GM12878 (cell line): ENCODE results near the gene CCDC80. TPM values are rescaled to one million over a fixed set of nuclear protein-coding genes. Genes with fewer than 3 reads are reported as not detected.

Experiments
- ATAC-seq: fragments of 200-7000 bp; cut with Tn5 transposase; 3 replicates; pipeline ENCODE4 v1.9.1; 2020; ENCODE audit warnings: mild to moderate bottlenecking, moderate library complexity
- BruUV-seq: library from RNA; stranded (reverse); fragments of 400-500 nt; replicated peaks from 2 replicates; lab custom pipeline; 2021; lab: Mats Ljungman, UMichigan
- CTCF ChIA-PET: fragments of 300-600 bp; sonication (Branson Sonifier 250); formaldehyde crosslinking; extraction: SDS; loops from one replicate; lab custom pipeline; 2021; ENCODE audit warnings: inconsistent platforms; lab: Yijun Ruan, JAX
- POLR2A ChIA-PET: fragments of 350-600 bp; formaldehyde crosslinking; extraction: SDS; loops from one replicate; lab custom pipeline; 2021; ENCODE audit warnings: inconsistent platforms; lab: Charles Lee
- RAD21 ChIA-PET: fragments of 300-600 bp; sonication (Branson Sonifier 250); formaldehyde crosslinking; loops from one replicate; lab custom pipeline; 2023; ENCODE audit warnings: antibody characterized with exemption; ENCODE audit not compliant: unreplicated experiment; lab: Charles Lee
- SMC1A ChIA-PET: fragments of 300-600 bp; sonication (Branson Sonifier 250); formaldehyde crosslinking; loops from one replicate; lab custom pipeline; 2023; ENCODE audit not compliant: unreplicated experiment, uncharacterized antibody; lab: Charles Lee
- DNase-seq: peaks from one replicate; pipeline ENCODE4 v3.0.0-alpha.2; 2011; ENCODE audit warnings: low read depth, low spot score
- FAIRE-seq: peaks from 3 replicates; lab custom pipeline; 2011; peaks lifted over from hg19 to GRCh38; lab: Jason Lieb, UNC
- H2AFZ ChIP-seq: 2 replicates; pipeline ENCODE4 v1.6.0; 2011; ENCODE audit warnings: low read depth, low read length, control low read depth; ENCODE audit not compliant: control insufficient read depth
- H3K27ac ChIP-seq: 2 replicates; pipeline ENCODE4 v1.5.1; 2011; ENCODE audit warnings: control low read depth; ENCODE audit not compliant: control insufficient read depth, insufficient read depth
- H3K27me3 ChIP-seq, 2 experiments: replicated peaks in 1 of 2; 2 replicates each; pipeline versions ENCODE4 v1.6.0 to v1.6.1; 2011; ENCODE audit warnings: low read length in 1 of 2; ENCODE audit not compliant: control insufficient read depth in 2 of 2, insufficient read depth in 2 of 2
- H3K36me3 ChIP-seq, 2 experiments: 2 replicates each; pipeline ENCODE4 v1.5.1; 2011; ENCODE audit warnings: low read length in 1 of 2; ENCODE audit not compliant: control insufficient read depth in 2 of 2, insufficient read depth in 2 of 2
- H3K4me1 ChIP-seq: 2 replicates; pipeline ENCODE4 v1.6.1; 2011; ENCODE audit warnings: mild to moderate bottlenecking, low read length, moderate library complexity, mixed read lengths; ENCODE audit not compliant: control insufficient read depth, insufficient read depth
- H3K4me2 ChIP-seq: 2 replicates; pipeline ENCODE4 v1.6.0; 2011; ENCODE audit warnings: control low read depth; ENCODE audit not compliant: control insufficient read depth, insufficient read depth
- H3K4me3 ChIP-seq: fragments of 200-600 bp; sonication (generic); 2 replicates; pipeline ENCODE4 v1.5.1; 2016
- H3K79me2 ChIP-seq: 2 replicates; pipeline ENCODE4 v1.6.0; 2011; ENCODE audit warnings: low read length; ENCODE audit not compliant: control insufficient read depth, insufficient read depth
- H3K9ac ChIP-seq: 2 replicates; pipeline ENCODE4 v1.8.0; 2011; ENCODE audit warnings: low read length, control low read depth, mixed read lengths; ENCODE audit not compliant: control insufficient read depth, insufficient read depth
- H3K9me3 ChIP-seq: replicated peaks from 3 replicates; pipeline ENCODE4 v1.5.1; 2011; ENCODE audit warnings: mild to moderate bottlenecking, low read length; ENCODE audit not compliant: control insufficient read depth, insufficient read depth
- H4K20me1 ChIP-seq: 2 replicates; pipeline ENCODE4 v1.6.0; 2011; ENCODE audit not compliant: control insufficient read depth, insufficient read depth
- KLF5 ChIP-seq: fragments of 450-650 bp; IDR thresholded peaks from 2 replicates; pipeline ENCODE4 v1.6.1; 2014; ENCODE audit warnings: mild to moderate bottlenecking; ENCODE audit not compliant: partially characterized antibody
- NFYB ChIP-seq: IDR thresholded peaks from 2 replicates; pipeline ENCODE4 v1.6.1; 2011; ENCODE audit warnings: low read depth, mild to moderate bottlenecking, low read length, improper control_type of control experiment, moderate library complexity; ENCODE audit not compliant: insufficient read depth
- NKRF ChIP-seq: fragments of 450-650 bp; conservative IDR thresholded peaks from 2 replicates; pipeline ENCODE4 v1.6.1; 2017; ENCODE audit warnings: mild to moderate bottlenecking, moderate library complexity
- PAX8 ChIP-seq: fragments of 450-650 bp; IDR thresholded peaks from 2 replicates; pipeline ENCODE4 v1.6.1; 2017; ENCODE audit warnings: mild to moderate bottlenecking, moderate library complexity
- RELB ChIP-seq: fragments of 450-650 bp; IDR thresholded peaks from 2 replicates; pipeline ENCODE4 v1.6.1; 2017; ENCODE audit warnings: low read depth, mild to moderate bottlenecking, moderate library complexity
- RFX5 ChIP-seq: IDR thresholded peaks from 2 replicates; pipeline ENCODE4 v1.6.1; 2011; ENCODE audit warnings: low read depth, low read length, improper control_type of control experiment
- SIX5 ChIP-seq: IDR thresholded peaks from 2 replicates; pipeline ENCODE4 v1.6.1; 2011; ENCODE audit warnings: mild to moderate bottlenecking, low read depth, low read length, moderate library complexity; ENCODE audit not compliant: severe bottlenecking
- ZBED1 ChIP-seq: IDR thresholded peaks from 2 replicates; pipeline ENCODE4 v1.6.1; 2016; ENCODE audit warnings: borderline replicate concordance
- ZNF592 ChIP-seq: fragments of 450-650 bp; IDR thresholded peaks from 2 replicates; pipeline ENCODE4 v1.6.1; 2017; ENCODE audit warnings: mild to moderate bottlenecking, moderate library complexity
- WGBS: methylation state at CpG from one replicate; pipeline ENCODE4 v1.1.6; 2016; ENCODE audit warnings: low lambda C conversion rate; ENCODE audit not compliant: insufficient replicate concordance, insufficient coverage; ENCODE audit errors: missing lambda C conversion rate; 5-methylcytosine and 5-hydroxymethylcytosine counted together
- in situ Hi-C: fragments of 300-500 bp; cut with MboI; formaldehyde crosslinking; loops from 9 replicates; pipeline ENCODE4 v1.14.3; 2018; ENCODE audit warnings: mixed read lengths
- intact Hi-C: fragments of 100-400 bp; cut with micrococcal nuclease; formaldehyde crosslinking; loops from one replicate; pipeline ENCODE4 v1.14.2; 2022; ENCODE audit not compliant: unreplicated experiment
- polyA plus RNA-seq, 11 experiments: library from polyadenylated mRNA; depleted of rRNA in 4 of 11; unstranded in 6 of 11; stranded (reverse) in 5 of 11; fragments of >200 nt; fragmentation: Nextera tagmentation in 4 of 11; fragmentation: Illumina TruSeq in 1 of 11; extraction: Ambion mirVana in 4 of 11; extraction: Trizol in 1 of 11; gene quantifications; 1 replicate in 1 of 11; 2 replicates in 10 of 11; pipeline versions ENCODE4 v1.2.1 to v1.2.3, GENCODE V29; 2011 to 2016; ENCODE audit warnings: inconsistent platforms in 2 of 11, missing spikeins in 2 of 11, low read depth in 1 of 11
- total RNA-seq, 4 experiments: library from RNA; depleted of rRNA in 3 of 4; stranded (reverse); fragments of >200 nt in 3 of 4; fragmentation: Illumina TruSeq in 1 of 4; extraction: Trizol in 1 of 4; gene quantifications; 2 replicates each; pipeline versions ENCODE4 v1.2.1 to v1.2.3, GENCODE V29; 2013 to 2021
- TF ChIP-seq, protein P1 (sequence below): fragments of 450-650 bp; IDR thresholded peaks from 2 replicates; pipeline ENCODE4 v1.6.1; 2017; ENCODE audit warnings: borderline replicate concordance
- TF ChIP-seq, protein P2 (sequence below): IDR thresholded peaks from 2 replicates; pipeline ENCODE4 v1.6.1; 2011; ENCODE audit warnings: borderline replicate concordance, low read depth, mild to moderate bottlenecking, moderate library complexity, low read length; ENCODE audit not compliant: insufficient read depth, poor library complexity, severe bottlenecking

The CCDC80 gene
- total and polyA plus RNA-seq, 10 of the 15 experiments (the other 5 are each of a cell fraction or from before 2014, with no cell fraction given), result 0.01 to 0.59 (median 0.21) TPM; not detected in 5

DNA sequence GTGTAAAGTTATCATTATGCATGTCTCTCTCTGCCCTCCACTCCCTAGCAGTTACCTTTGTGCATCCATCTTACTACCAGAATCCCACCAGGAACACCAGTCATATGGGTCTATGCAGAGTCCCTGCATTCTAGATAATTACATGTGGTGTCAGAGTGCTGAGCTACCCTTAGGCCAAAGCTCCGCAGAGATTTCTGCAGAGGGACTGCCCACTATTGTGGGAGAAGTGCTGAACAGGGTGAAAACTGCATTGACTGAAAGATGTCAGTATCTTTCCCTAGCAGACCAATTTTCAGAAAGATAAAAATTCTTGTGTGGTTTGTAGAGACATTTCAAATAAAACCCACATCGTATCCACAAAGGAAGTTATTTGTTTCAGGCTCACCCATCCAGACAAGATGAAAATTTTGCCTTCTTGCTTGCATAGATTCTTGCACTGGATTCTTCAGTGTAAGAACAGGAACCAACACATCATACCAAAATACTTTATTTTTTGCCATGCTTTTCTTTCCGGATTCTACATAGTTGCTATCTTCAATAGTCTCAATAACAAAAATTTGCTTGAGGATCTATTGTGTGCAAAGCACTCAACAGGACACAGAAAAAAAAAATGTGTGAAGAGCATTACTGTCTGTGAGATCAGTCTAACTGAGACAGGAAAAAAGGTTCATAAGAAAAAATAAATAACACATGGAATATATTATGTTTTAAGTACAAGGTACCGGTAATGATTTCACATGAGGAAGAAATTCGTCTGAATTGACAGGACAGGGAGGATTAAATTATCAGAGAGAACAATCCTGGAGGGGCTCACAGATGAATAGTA is 32.0 kb upstream of the CCDC80 start:
- H3K9me3 ChIP-seq, result no peaks in the 10 kb centered on the region; the same call in 2 of the 3 replicates
- no peak for DNase-seq
- peaks cover 21% of the 10 kb centered on the region for H3K4me1 ChIP-seq
- H3K4me2 ChIP-seq, result no peak overlapping the region
- 40% methylated on average over 5 of the region's 5 CpGs for WGBS
- in situ Hi-C loops, result no loop called here
- TF ChIP-seq RFX5, result no peak
- no peak for TF ChIP-seq PAX8
- TF ChIP-seq ZBED1, result no peak
- TF ChIP-seq NKRF, result no peak
- no peak for TF ChIP-seq ZNF592
- no peak for TF ChIP-seq SIX5
- TF ChIP-seq, protein P1, sequence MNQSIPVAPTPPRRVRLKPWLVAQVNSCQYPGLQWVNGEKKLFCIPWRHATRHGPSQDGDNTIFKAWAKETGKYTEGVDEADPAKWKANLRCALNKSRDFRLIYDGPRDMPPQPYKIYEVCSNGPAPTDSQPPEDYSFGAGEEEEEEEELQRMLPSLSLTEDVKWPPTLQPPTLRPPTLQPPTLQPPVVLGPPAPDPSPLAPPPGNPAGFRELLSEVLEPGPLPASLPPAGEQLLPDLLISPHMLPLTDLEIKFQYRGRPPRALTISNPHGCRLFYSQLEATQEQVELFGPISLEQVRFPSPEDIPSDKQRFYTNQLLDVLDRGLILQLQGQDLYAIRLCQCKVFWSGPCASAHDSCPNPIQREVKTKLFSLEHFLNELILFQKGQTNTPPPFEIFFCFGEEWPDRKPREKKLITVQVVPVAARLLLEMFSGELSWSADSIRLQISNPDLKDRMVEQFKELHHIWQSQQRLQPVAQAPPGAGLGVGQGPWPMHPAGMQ, result no peak
- TF ChIP-seq RELB, result no peak
- no peak for TF ChIP-seq NFYB
- TF ChIP-seq, protein P2, sequence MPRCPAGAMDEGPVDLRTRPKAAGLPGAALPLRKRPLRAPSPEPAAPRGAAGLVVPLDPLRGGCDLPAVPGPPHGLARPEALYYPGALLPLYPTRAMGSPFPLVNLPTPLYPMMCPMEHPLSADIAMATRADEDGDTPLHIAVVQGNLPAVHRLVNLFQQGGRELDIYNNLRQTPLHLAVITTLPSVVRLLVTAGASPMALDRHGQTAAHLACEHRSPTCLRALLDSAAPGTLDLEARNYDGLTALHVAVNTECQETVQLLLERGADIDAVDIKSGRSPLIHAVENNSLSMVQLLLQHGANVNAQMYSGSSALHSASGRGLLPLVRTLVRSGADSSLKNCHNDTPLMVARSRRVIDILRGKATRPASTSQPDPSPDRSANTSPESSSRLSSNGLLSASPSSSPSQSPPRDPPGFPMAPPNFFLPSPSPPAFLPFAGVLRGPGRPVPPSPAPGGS, result no peak
- no peak for TF ChIP-seq KLF5
- TF ChIP-seq, all 136 proteins: peak for 0
- no TSS peak for BruUV-seq
- intact Hi-C loops, result no loop called here
- Histone ChIP-seq H3K9ac (no peak overlapping the region), H2AFZ (no peak overlapping the region), H4K20me1 (no peaks in the 10 kb centered on the region), H3K27ac (no peak overlapping the region), H3K4me3 (no peak overlapping the region), H3K36me3 (no peaks in the 10 kb centered on the region), H3K79me2 (no peaks in the 10 kb centered on the region), H3K27me3 (peaks cover 3 to 12% of the 10 kb centered on the region in 2 experiments; a peak in 3 of 4 replicates)
- no peak for ATAC-seq
- RAD21 ChIA-PET, result interaction anchor here (1.0 kb wide), 1 partner anchor 29 kb away, joined by 3 read pairs; no protein-coding TSS in a partner anchor
- SMC1A ChIA-PET, result no interaction called here
- FAIRE-seq, result no peak
- POLR2A ChIA-PET, result no interaction called here
- CTCF ChIA-PET, result interaction anchor here (0.8 to 1.5 kb wide), 2 partner anchors 30 to 306 kb away, joined by 3 read pairs; no protein-coding TSS in a partner anchor
